ENCODE results near the gene FOSB. TPM values are rescaled to one million over a fixed set of nuclear protein-coding genes. Genes with fewer than 3 reads are reported as not detected.

Gene FOSB
- total RNA-seq, 4 donors from 2014 or later: 0.60 to 4.9 (median 1.8) TPM

DNA sequence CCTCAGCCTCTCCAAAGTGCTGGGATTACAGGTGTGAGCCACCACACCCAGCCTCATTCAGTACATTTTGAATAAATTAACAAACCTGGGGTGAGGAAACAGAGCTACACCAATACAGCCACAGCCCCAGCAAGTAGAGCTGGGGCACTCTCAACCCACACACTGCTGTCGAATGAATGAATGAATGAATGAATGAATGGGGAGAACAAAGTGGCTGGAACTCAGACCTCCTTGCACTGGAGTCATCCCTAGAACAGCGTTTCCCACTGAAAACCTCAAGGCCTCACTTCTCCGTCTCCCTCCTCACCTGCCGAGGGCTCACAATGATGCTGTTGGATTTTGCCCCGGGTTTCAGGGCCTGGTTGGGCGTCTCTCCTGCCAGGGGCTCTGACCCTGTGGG is 46.9 kb upstream of the FOSB start:
- Histone ChIP-seq H3K4me3 (no peak overlapping the region), H3K27ac (no peak overlapping the region), H3K4me1 (peaks cover 0 to 54% (median 19%) of the 10 kb centered on the region in 4 donors), H3K36me3 (peaks cover 0 to 63% (median 0%) of the 10 kb centered on the region in 3 donors), H3K9me3 (no peaks in the 10 kb centered on the region), H3K27me3 (no peaks in the 10 kb centered on the region)
- no peak for DNase-seq (ENCODE audit: low spot score in 2 of 2)
- TF ChIP-seq POLR2A (IDR thresholded peaks at IDR 0.05): no peak
- TF ChIP-seq, protein P1, sequence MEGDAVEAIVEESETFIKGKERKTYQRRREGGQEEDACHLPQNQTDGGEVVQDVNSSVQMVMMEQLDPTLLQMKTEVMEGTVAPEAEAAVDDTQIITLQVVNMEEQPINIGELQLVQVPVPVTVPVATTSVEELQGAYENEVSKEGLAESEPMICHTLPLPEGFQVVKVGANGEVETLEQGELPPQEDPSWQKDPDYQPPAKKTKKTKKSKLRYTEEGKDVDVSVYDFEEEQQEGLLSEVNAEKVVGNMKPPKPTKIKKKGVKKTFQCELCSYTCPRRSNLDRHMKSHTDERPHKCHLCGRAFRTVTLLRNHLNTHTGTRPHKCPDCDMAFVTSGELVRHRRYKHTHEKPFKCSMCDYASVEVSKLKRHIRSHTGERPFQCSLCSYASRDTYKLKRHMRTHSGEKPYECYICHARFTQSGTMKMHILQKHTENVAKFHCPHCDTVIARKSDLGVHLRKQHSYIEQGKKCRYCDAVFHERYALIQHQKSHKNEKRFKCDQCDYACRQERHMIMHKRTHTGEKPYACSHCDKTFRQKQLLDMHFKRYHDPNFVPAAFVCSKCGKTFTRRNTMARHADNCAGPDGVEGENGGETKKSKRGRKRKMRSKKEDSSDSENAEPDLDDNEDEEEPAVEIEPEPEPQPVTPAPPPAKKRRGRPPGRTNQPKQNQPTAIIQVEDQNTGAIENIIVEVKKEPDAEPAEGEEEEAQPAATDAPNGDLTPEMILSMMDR (IDR thresholded peaks at IDR 0.05): no peak
- no peak for TF ChIP-seq EP300 (IDR thresholded peaks at IDR 0.05)
- 80 to 87% methylated on average over 6 of the region's 6 CpGs for WGBS, 2 donors

- Histone ChIP-seq H3K4me1 (peaks cover 0 to 45% (median 19%) of the 10 kb centered on the region in 4 donors), H3K27me3 (no peaks in the 10 kb centered on the region), H3K9me3 (no peaks in the 10 kb centered on the region), H3K36me3 (peaks cover 0 to 52% (median 0%) of the 10 kb centered on the region in 3 donors), H3K4me3 (no peak overlapping the region), H3K27ac (peak overlapping the region in 2 of 4 donors; percentile 41 to 89)
- no peak for TF ChIP-seq EP300 (IDR thresholded peaks at IDR 0.05)
- TF ChIP-seq, protein P1 (IDR thresholded peaks at IDR 0.05): no peak
- TF ChIP-seq POLR2A (IDR thresholded peaks at IDR 0.05): no peak
- no peak for DNase-seq (ENCODE audit: low spot score in 2 of 2)
- 74 to 81% methylated on average over 6 of the region's 6 CpGs for WGBS, 2 donors
Observed at GRCh38 chr19:45421947-45422498, 45.8 kb upstream of the FOSB start.

GRCh38 chr19:45423033-45423588 is 44.7 kb upstream of the FOSB start:
- DNase-seq (ENCODE audit: low spot score in 2 of 2): no peak
- Histone ChIP-seq H3K36me3 (peaks cover 0 to 41% (median 0%) of the 10 kb centered on the region in 3 donors), H3K9me3 (no peaks in the 10 kb centered on the region), H3K27me3 (no peaks in the 10 kb centered on the region), H3K4me1 (peaks cover 0 to 54% (median 19%) of the 10 kb centered on the region in 4 donors), H3K27ac (peak overlapping the region; percentile 75 to 93 (median 88)), H3K4me3 (peak overlapping the region; percentile 57 to 74 (median 66))
- WGBS, 2 donors: 13 to 17% methylated on average over 19 to 20 of the region's 20 CpGs
- TF ChIP-seq, protein P1 (IDR thresholded peaks at IDR 0.05): no peak
- no peak for TF ChIP-seq EP300 (IDR thresholded peaks at IDR 0.05)
- TF ChIP-seq POLR2A (IDR thresholded peaks at IDR 0.05): no peak

DNA sequence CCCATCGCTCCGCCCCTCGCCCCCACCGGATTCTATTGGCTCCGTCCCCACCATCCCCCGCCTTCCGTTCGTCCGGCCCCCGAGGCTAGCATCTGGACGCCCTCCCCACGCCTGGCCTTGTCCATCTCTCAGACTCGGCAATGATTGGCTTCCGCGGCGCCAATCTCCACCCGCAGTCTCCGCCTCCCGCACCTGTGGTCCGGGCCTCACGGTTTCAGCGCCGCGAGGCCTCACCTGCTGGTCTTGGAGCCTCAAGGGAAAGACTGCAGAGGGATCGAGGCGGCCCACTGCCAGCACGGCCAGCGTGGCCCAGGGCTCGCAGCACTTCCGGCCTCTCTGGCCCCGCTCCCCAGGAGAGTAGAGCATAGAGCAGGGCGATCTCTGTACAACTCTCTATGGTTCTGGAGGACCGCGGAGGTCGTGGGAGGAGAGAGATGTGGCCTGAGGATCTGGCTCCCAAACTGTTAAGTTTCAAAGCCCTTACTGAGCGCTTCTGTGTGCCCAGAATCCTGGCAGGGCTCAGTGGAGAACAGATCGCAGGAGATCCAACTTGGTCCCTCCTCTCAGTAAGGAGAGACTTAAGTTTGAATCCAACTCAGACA is 44.1 kb upstream of the FOSB start, which contains the start of gene ERCC1:
ERCC1 (minus strand) TSS at position 329 of the 602 bp plus-strand sequence. CDS start 543 bp downstream, outside the sequence.
- Histone ChIP-seq H3K27me3 (no peaks in the 10 kb centered on the region), H3K4me1 (peaks cover 0 to 60% (median 24%) of the 10 kb centered on the region in 4 donors), H3K27ac (peak within 1 kb of the TSS; percentile 75 to 93 (median 88)), H3K36me3 (peaks cover 0 to 35% (median 0%) of the 10 kb centered on the region in 3 donors), H3K4me3 (peak within 1 kb of the TSS; percentile 57 to 74 (median 66)), H3K9me3 (no peaks in the 10 kb centered on the region)
- peak; percentile 91 to 92 for DNase-seq (ENCODE audit: low spot score in 2 of 2)
- WGBS, 2 donors: 1 to 2% methylated on average over 29 to 35 of the region's 37 CpGs
- TF ChIP-seq, protein P1 (IDR thresholded peaks at IDR 0.05): no peak
- TF ChIP-seq POLR2A (IDR thresholded peaks at IDR 0.05): peak in 1 of 2 donors; percentile 60
- peak in 1 of 2 donors; percentile 26 for TF ChIP-seq EP300 (IDR thresholded peaks at IDR 0.05)

Measured in tibial nerve (tissue), 4 donors.